ENCODE measurements around the gene TWSG1. TPM values are rescaled to one million over a fixed set of nuclear protein-coding genes. Genes with fewer than 3 reads are reported as not detected.

Gene TWSG1
- total and polyA plus RNA-seq, 7 donors: 3.6 to 8.5 (median 7.0) TPM

GRCh38 chr18:9418047-9418690 lies 83.6 kb downstream of the TWSG1 start:
- H3K27me3 ChIP-seq (ENCODE audit: insufficient read depth in 3 of 3, low read length in 2 of 3): no peaks in the 10 kb centered on the region
- intact Hi-C loops (cut with DNase I): loop anchor here in 1 of 2 donors (5.0 kb wide), 1 partner anchor 54 kb away; no protein-coding TSS in a partner anchor
- no peaks in the 10 kb centered on the region for H3K36me3 ChIP-seq (ENCODE audit: insufficient read depth in 1 of 2, low read depth in 1 of 2)
- TF ChIP-seq CTCF (IDR thresholded peaks at IDR 0.05): no peak
- H3K9me3 ChIP-seq: no peaks in the 10 kb centered on the region
- WGBS, 3 donors: 85 to 90% (median 89%) methylated on average over 6 of the region's 6 CpGs
- no peak overlapping the region for H3K27ac ChIP-seq
- peaks cover 11% of the 10 kb centered on the region for H3K4me1 ChIP-seq
- ATAC-seq: no peak
- H3K4me3 ChIP-seq: no peak overlapping the region
- no peak for DNase-seq

- H3K27ac ChIP-seq: no peak overlapping the region
- H3K36me3 ChIP-seq (ENCODE audit: insufficient read depth in 1 of 2, low read depth in 1 of 2): no peaks in the 10 kb centered on the region
- no peak for TF ChIP-seq CTCF (IDR thresholded peaks at IDR 0.05)
- peaks cover 11% of the 10 kb centered on the region for H3K4me1 ChIP-seq
- no peak for ATAC-seq
- WGBS, 3 donors: 63 to 81% (median 65%) methylated on average over 5 of the region's 5 CpGs
- intact Hi-C loops (cut with DNase I): loop anchor here in 1 of 2 donors (5.0 kb wide), 1 partner anchor 52 kb away; no protein-coding TSS in a partner anchor
- no peaks in the 10 kb centered on the region for H3K27me3 ChIP-seq (ENCODE audit: insufficient read depth in 3 of 3, low read length in 2 of 3)
- no peaks in the 10 kb centered on the region for H3K9me3 ChIP-seq
- no peak overlapping the region for H3K4me3 ChIP-seq
- no peak for DNase-seq
Observed at GRCh38 chr18:9419956-9420631, 85.5 kb downstream of the TWSG1 start.

GRCh38 chr18:9421096-9421900 lies 86.7 kb downstream of the TWSG1 start:
- Histone ChIP-seq H3K4me3 (no peak overlapping the region), H3K36me3 (ENCODE audit: insufficient read depth in 1 of 2, low read depth in 1 of 2) (no peaks in the 10 kb centered on the region), H3K4me1 (peaks cover 11% of the 10 kb centered on the region), H3K27ac (no peak overlapping the region), H3K27me3 (ENCODE audit: insufficient read depth in 3 of 3, low read length in 2 of 3) (no peaks in the 10 kb centered on the region), H3K9me3 (no peaks in the 10 kb centered on the region)
- 59 to 63% (median 61%) methylated on average over 9 of the region's 9 CpGs for WGBS, 3 donors
- ATAC-seq (no peak), DNase-seq (no peak)
- TF ChIP-seq CTCF (IDR thresholded peaks at IDR 0.05): no peak
- intact Hi-C loops (cut with DNase I): no loop called here

- DNase-seq (no peak), ATAC-seq (no peak)
- intact Hi-C loops (cut with DNase I): no loop called here
- Histone ChIP-seq H3K4me1 (peaks cover 9% of the 10 kb centered on the region), H3K27ac (no peak overlapping the region), H3K27me3 (ENCODE audit: insufficient read depth in 3 of 3, low read length in 2 of 3) (no peaks in the 10 kb centered on the region), H3K36me3 (ENCODE audit: insufficient read depth in 1 of 2, low read depth in 1 of 2) (no peaks in the 10 kb centered on the region), H3K4me3 (no peak overlapping the region), H3K9me3 (no peaks in the 10 kb centered on the region)
- 85 to 91% (median 91%) methylated on average over 7 of the region's 7 CpGs for WGBS, 3 donors
- TF ChIP-seq CTCF (IDR thresholded peaks at IDR 0.05): no peak
Observed at GRCh38 chr18:9421901-9422327, 87.3 kb downstream of the TWSG1 start.
